SW480 (cell line): ENCODE results near the gene SHC1.

Experiments used
- DNase-seq: peaks from one replicate; pipeline ENCODE4 v3.0.0-alpha.2; 2016; ENCODE audit warnings: low spot score

SHC1 gene

DNA sequence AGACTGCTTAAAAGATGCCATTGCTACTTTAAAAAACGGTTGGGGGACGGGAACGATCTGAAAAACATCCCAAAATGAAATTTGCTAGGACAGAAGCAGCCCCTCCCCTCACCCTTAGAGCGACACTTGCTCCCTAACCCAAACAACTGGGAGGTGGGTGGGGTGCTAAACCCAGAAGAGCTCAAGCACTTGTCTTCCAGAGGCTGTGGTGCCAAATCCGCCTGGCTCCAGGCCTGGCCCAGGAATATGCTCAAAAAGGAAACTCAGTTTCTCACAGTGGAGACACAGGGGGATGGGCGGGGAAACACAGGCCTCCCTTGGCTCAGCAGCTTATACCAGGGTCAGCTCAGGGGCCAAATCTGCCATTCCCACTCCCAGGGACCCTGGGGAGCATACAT, 14.0 kb downstream of the SHC1 start:
- DNase-seq, result no peak

DNA sequence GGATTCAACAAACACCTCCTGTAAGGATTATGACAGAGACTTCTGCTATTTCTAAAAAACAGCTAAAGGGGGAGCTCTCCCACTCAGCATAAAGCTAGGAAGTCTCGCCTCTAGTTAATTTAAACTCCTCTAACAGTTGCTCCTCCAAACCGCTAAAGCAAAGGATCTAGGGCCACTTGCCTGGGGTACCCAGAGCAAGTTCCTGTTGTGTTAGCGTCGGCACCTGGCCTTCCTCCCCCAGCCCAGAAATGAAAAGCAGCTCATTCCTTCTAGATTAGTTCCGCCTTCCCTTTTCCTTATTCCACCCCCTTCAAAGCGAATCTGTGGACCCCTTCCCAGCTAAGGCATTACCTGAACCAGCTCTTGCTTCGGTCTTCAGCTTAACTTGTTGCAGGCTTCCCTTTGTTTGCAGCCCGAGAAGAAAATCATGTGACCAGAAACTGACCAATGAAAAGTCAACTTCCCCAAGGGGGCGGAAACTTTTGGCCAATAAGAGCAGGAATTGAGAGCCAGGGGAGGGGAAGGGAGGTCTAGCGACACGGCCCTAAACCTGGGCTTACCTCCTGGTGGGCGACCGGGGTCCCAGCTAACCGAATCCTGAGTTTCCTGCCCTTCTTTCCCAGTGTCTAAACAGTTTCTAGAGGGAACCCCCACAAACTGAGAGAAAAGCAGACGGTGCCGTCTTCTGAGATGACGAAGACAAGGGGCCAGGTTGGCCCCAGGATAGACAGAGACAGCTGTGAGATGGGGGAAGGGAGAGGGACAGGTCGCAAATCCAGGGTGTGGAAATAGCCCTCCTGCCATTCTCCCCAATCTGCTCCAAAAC, 14.6 kb downstream of the SHC1 start, which contains the start of gene PBXIP1:
PBXIP1 (minus strand) TSS at position 382 of the 826 bp plus-strand sequence. CDS start 2,378 bp downstream, outside the sequence.
- DNase-seq, result peak; percentile 84

DNA sequence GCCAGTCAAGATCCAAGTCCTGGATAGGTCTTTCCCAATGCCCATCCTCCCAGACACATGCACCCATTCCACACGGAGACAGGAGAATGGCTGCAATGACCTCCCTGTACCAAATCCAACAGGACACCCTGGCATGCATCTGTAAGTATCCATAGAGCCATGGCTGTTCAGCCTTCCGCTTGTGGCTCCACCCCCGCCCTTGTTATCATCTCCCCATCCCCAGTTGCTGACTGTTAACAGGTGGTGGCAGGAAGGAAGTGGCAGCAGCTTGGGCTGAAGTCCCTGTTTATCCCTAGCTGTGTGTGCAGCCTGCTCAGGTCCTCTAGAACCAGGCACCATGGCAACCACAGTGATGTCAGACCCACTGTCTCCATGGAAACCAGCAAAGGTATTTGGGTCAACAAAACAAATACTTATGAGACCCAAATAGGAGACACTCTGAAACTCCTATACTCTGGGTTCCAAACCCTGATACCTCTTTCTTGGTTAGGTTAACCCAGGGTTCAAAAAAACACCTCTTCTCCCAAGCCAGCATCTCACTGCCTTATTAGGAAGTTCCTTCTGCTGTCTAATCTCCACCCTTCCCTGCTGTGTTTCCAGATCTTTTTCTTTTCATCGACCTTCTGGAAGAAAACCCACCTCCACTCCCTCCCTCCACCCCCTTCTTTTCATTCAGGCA, 15.4 kb downstream of the SHC1 start:
- peak; percentile 44 for DNase-seq

DNA sequence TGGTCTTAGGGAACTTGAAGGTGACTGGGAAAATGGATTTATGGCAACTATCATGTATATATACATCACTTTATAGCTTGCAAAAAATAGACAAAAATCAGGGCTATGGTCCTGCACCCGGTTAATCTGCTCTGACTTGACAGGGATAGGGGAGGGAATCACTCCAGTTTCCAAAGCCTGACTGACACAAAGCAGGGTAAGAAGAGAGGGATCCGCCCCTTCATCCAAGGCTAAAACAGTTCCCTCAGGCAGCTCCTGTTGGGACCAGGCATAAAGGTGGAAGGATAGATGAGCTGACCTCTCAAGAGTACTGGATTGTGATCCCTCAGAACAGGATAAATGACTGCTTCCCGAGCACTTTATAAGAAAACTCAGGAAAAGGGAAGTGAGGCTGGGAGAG, 16.0 kb downstream of the SHC1 start:
- no peak for DNase-seq

DNA sequence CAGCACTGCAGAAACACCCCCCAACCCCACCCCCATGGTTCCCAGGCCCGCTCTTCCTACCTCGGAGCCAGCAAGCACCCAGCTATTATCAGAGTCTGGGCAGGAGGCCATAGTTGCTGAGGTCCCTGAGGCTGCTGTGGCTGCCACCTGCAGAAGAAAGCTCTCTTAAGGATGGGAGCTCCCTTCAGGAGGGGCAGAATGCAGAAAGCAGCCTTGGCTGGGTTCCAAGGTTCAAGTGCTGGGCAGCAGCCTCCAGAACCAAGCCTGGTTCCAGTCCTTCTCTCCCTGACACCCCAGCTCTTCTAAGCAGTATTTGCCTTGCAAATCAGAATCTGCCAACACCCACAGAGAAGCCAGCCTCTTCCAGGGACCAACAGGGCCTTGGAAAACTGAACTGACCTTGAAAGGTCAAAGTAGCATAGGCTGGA, 16.9 kb downstream of the SHC1 start:
- no peak for DNase-seq

DNA sequence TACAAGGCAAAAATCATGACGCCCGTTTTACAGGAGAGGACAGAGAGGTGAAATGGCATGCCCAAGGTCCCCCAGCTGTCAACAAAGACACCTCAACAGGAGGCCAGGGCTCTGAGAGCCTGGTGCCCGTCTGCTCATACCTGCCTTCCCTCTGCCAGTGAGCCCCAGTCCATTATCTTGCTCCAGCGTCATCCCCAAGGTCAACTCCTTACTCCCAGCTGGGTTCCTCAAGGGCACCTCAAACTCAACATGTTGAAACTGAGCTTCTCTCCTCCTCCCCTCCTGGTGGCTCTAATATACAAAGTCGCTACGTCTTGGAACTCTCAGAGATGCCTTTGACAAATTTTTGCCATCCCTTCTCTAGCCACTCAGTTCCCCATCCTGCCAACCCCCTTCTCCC, 17.9 kb downstream of the SHC1 start:
- no peak for DNase-seq

DNA sequence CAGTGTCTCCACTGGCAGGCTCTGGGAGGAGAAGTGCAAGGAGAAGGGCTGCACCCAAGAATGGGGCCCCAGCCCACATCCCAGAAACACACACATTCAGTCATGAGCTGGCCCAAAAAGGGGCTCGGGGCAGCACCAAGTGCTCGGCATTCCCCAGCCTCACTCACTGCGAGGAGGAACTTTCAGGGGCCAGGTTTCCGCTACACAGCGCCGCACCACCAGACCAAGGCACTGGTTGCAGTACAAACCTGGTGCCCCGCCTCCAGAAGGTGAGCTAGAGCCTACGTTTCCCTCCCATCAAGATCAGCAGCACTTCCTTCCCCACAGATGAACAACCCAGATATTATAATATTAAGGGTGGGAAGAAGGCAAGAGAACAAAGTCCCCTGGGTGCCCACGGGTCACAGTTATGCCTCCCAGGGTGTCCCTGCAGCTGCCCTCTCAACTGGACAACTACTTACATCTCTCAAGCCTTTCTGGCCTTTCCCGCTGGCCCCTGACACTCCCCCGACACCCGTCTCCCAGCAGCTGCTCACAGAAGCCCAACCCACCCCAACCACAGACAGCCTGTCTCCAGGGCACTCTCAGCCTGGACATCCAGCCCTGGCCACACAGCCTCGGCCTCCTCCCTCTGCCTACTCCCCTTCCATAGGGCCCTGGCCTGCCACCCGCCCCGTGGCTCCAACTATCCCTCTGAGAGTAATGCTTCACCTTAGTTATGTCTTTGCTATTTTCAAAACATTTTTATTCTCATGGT, 18.5 kb downstream of the SHC1 start:
- no peak for DNase-seq

DNA sequence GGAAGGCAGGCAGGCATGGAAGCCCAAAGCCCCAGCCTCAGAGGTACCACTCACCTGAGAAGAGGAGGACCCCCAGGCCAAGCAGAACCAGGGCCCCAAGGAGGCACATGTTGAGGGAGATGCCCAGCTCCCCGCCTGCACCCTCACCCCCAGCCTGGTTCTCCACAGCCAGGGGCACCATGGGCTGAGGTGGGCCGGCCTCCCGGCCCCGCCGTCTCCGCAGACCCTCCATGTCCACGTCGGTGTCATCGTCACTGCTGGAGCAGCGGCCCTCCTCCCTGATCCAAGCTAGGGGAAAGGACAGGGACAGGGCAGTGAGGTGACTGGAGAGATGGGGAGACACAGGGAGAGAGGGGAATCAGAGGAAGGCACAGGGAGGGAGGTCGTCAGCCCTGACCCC, 22.5 kb downstream of the SHC1 start:
- no peak for DNase-seq

DNA sequence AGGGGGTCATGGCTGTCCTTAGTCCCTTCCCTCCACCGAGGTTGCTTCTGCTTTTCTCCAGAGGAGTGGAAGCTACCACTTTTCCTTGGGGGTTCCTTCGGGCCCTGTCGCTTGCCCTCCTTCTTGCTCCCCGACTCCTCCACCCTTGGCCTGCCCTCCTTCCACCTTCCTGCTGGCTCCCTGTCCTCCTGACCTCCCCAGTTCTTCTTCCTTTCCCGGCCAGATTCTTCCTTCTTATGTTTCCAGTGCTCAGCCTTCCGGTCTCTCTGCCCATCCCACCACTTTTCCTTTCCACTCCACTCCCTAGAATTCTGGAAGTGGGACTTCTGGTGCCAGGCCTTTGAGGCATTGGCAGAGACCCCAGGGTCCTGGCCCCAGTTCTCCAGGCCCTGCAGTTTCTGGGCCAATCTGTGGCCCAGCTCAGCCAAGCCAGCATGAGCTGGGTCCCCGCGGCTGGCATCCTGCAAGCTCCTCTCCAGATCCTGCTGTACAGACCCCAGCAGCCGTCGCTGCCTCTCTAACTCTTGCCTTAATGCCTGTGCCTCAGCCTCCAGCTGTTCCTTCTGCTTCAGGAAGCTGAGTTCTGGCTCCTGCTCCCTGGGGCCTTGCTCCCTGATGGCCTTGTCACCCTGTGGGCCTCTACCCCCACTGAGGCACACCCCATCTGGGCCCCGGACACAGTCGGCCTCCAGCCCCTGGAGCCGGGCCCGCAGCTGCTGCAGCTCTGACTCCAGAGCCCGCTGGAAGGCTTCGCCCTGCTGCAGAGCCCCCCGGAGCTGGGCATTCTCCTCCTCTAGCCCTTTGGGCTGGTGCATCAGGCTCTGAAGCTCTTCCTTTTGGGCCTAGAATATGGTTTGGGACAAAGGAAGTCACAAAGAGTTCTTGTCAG, 24.3 kb downstream of the SHC1 start:
- DNase-seq, result no peak

DNA sequence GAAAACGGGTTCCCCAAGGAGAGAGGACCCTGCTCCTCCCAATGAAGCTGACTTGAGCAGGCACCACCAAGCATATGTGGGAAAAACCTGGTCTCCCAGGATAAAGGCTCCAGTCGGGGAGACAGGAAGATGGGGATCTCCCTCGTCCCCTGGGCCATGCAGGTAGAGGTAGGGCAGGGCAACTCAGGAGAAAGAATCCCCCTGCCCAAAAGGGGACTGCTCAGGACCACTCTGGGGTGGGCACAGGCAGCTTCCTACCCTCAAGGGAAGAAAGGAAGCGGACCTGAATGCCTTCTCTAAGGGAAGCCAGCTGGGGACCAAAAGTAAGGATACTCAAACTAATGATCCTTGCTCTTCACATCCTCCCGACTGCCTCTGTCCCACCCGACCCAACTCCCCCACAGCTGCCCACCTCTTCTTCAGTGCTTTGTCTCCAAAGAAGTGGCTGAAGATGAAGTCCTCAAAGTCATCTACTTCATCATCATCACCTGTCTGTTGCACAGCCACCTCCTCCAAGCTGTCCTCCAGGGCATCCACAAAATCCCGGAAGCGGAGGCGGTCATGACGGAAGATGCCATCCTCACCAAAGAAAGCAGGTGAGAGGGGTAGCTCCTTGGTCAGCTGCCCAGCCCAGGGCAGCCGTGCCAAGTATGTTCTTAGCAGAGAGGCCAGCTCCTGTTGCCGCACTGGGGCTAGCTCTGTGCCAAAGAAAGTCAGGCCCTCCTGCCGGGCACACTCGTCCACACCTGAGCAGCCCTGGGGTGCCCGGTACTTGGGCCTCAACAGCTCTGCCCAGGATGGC, 25.2 kb downstream of the SHC1 start:
- no peak for DNase-seq

DNA sequence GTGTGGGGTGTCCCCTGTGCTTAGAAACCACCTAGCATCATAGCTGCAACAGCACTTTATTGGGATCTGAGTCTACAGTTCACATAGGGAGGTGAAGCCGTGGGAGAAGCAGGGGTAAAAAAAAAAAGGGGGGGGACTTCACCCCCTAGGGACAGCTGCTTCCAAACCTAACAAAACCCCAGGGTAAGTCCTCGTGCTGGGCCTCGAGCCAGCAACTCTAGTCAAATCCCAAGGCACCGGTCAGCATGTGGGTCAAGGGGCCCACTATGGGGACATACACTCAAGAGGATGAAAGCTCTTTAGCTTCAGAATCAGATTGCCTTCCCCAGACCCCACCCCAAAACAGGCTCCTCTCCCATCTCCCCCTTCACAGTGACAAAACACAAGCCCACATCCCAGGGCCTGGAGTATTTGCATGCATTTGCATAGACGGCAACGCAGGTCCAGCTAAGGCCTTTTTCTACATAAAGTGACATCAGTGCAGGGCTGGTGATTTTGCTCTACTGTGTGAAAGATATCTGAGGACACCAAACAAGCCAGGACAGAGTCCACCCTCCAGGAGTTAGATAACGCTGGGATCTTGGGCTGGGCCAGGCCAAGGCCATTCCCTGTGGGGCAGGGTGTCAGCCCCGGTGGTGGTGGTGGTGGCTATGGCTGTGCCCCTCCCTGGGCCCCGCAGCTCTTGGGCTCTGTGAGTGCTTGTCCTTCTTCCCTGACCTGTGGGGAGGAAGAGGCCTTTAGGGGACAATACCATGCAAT, 26.0 kb downstream of the SHC1 start:
- DNase-seq, result no peak

DNA sequence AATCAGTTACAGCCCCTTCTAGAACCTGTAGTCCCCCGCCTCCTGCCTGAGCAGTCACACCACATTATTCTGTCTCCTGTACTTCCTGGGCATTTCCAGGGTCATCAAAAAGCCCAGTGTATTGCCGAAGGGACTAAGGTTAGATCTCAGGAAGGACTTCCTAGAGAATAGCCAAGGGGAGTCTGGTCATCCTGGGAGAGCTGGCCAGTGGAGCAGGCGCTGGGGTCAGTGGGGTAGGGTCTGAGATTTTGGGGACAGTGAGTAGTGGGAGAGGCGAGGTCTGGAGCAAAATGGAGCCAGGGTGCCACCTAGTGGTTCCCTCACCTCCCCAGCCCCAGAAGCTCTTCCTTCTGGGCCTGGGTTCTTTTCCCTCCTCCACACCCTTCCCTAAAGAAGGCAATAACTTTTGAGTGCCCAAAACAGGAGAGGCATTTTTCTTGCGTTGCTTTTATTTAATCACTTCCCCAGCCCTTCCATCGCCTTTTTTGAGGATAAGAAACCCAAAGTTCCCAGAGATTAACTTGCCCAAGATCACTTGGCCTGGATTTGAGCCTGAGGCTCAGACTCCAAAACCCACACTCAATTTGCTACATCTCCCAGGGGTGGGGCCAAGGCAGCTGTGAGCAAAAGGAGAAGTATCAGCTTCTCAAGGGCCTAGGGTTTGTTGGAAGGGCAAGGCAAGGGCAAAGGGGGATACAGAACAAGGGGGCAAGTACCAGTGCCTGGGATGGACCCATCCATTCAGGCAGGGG, 26.7 kb downstream of the SHC1 start:
- DNase-seq, result peak; percentile 24

DNA sequence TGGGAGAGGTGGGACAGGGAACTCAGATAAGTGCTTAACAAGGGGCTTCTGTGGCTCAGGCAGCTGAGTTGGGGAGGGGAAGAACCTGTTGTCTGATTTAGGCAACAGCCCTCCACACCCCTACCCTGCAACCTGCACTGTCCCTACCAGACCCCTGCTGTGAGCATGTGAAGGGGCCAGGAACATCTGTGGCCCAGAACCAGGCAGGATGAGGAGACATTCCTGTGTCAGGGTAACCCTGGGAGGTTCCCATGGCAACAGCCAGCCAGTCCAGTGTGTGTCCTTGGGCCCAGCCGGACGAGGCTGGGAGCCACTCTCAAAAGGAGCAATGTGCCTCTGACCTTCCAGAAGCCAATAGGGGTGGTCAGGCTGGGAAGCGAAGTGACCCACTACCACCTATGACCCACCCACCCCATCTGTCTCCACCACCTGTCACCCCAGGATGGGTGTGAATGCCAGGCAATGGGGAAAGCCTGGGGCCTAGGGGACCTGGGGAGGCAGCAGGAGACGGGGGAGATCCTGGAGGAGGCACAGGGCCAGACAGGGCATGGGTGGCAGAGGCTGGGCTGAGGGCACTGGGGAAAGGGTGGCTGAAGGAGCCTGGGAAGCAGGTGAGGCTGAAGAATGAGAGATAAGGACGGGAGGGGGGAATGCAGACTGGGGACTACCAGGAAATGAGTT, 29.1 kb downstream of the SHC1 start:
- DNase-seq, result no peak

DNA sequence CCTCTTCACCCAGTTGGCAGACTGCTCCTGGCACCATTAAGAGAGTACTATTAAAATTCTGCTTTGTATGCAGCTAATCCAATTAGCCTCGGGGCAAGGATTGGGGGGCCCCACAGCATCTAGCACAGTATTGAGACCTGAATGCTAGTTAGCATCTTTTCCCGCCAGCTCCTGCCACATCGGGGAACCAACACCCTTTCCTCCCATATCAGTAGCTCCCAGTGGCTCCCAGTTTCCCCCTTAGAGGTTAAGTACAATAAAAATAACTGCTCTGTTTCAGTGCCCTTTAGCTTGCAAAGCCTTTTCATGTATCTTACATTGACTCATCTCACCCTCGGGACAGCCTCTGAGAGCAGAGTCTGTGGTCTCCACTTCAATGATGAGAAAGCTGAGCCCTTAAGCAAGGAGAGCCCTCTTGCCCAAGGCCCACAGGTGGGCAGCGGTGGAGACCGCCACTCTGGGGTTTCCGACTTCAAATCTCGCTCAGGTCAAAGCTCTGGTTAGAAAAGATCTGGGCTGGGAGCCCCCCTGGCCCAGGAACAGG, 29.8 kb downstream of the SHC1 start:
- DNase-seq, result no peak

DNA sequence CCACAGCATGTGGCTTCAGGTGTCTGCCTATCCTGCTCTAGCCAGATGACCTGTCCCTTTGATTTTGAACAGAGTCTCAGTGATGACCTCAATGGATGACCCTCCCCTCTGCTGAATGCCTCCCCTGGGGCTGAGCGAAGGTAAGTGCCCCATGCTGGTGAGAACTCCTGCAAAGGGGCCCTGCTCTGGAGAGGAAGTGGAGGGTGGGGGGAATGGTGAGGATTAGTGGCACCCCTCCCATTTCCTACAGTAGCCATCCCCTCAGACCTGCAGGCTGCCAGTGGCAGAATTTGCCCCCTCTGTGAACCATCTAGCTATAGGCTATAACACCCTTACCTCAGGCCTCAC, 30.4 kb downstream of the SHC1 start:
- DNase-seq, result no peak

DNA sequence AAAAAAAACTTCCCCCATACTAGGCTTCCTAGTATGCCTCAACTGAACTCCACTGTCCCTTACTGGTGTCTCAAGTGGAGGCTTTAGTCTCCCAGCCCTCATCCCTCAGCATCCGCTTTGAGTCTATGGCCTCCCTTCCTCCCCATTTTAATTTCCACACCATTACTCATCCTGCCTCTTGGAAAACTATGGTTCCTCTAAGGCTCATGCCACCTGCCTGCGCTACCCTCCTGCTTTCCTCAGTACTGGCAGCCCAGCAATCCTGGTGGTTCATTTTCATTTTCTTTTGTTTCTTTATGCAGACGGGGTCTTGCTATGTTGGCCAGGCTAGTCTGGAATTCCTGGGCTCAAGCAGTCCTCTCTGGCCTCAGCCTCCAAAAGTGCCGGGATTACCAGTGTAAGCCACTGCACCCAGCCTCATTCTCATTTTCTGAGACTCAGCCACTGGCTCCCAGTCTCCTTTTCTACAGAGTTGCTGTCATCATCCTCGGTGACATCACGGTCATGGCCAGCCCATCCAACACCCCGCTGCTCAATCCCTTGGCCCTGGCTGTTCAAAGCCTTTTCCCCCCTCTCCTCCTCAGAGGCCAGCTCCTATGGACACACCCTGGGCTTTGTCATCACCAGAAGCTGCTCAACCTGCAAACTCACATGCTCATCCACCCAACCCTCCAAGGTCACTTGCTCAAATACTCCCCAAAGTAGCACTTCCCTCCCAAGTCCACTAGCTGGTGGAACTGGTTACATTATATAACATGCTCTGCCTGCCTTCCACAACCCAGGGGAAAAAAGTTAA, 31.7 kb downstream of the SHC1 start:
- no peak for DNase-seq

DNA sequence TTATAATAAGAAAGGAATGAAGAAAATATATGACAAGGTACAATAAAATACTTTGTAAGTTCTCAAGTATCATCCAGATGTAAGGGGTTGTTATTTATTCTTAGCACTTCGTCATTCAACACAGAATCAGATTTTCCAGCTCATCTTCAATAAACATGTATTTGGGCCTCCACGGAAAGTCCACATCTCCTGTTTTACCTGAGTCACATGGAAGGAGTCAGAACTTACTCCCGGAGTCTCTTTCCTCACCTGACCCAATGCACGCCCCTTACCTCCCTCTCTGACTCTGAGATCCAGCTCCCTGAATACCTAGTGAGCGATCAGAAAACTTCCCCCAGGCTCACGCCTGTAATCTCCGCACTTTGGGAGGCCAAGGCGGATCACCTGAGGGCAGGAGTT, 32.6 kb downstream of the SHC1 start:
- no peak for DNase-seq
